ENCODE data around the gene STXBP5L.
"Not testable (repeated sequence)": the region's sequence is repeated elsewhere in the genome, so short reads cannot be mapped to it uniquely, and the experiment has no call there.

Gene STXBP5L

DNA sequence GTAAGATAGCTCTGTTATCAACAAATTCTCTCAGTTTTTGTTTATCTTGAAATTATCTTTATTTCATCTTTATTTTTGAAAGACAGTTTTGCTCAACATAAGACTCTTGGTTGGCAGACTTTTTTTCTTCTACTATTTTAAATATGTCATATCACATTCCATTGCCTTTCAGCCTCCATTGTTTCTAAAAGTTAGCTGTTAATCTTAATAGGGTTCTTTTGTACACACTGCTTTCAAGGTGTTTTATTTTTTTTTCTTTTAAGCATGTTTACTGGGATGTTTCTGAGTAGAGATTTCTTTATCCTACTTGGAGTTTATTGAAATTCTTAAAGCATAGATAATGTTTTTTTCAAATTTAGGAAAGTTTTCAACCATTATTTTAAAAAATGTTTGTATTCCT is 294.6 kb downstream of the STXBP5L start:
- H3K4me1 Mint-ChIP-seq (ENCODE audit: low read depth in 2 of 2): no peaks in the 10 kb centered on the region
- no peak overlapping the region for H3K27ac Mint-ChIP-seq
- H3K27me3 Mint-ChIP-seq: no peaks in the 10 kb centered on the region
- no peaks in the 10 kb centered on the region for H3K36me3 Mint-ChIP-seq (ENCODE audit: insufficient read depth)
- peaks cover 7% of the 10 kb centered on the region in 2 donors for H3K9me3 Mint-ChIP-seq
- ATAC-seq (replicated peaks) (no peak), DNase-seq (no peak)
- no peak overlapping the region for H3K4me3 Mint-ChIP-seq

GRCh38 chr3:121223116-121223515 is 315.1 kb downstream of the STXBP5L start:
- H3K4me1 Mint-ChIP-seq (ENCODE audit: low read depth in 2 of 2): no peaks in the 10 kb centered on the region
- no peaks in the 10 kb centered on the region for H3K36me3 Mint-ChIP-seq (ENCODE audit: insufficient read depth)
- ATAC-seq (replicated peaks): no peak
- H3K4me3 Mint-ChIP-seq: no peak overlapping the region
- no peak overlapping the region for H3K27ac Mint-ChIP-seq
- no peak for DNase-seq
- H3K9me3 Mint-ChIP-seq: peaks cover 0 to 4% of the 10 kb centered on the region in 2 donors
- no peaks in the 10 kb centered on the region for H3K27me3 Mint-ChIP-seq

DNA sequence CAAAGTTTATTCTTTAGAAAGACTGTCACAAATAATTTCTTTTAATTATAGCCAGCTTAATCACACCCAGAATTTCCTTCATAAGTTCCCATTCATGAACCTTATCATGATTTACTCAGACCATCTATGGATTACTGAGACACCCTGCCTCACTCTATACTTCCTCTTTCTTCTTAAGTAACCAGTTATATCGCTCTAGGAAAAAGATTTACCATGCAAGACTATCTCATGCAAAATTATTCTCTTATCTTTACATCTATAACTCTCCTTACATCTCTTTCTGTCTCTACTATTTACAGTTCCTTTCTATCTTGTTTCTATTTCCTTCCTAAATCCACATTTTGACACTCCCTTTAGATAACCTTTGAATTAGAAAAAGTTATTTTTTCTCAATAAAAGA is 321.0 kb downstream of the STXBP5L start:
- Mint-ChIP-seq H3K27ac (no peak overlapping the region), H3K36me3 (ENCODE audit: insufficient read depth) (no peaks in the 10 kb centered on the region), H3K9me3 (no peaks in the 10 kb centered on the region), H3K4me1 (ENCODE audit: low read depth in 2 of 2) (no peaks in the 10 kb centered on the region), H3K4me3 (no peak overlapping the region), H3K27me3 (no peaks in the 10 kb centered on the region)
- DNase-seq (no peak), ATAC-seq (replicated peaks) (no peak)

GRCh38 chr3:121230194-121230593 is 322.2 kb downstream of the STXBP5L start:
- not testable (repeated sequence) for DNase-seq; H3K27me3 Mint-ChIP-seq; H3K4me1 Mint-ChIP-seq (ENCODE audit: low read depth in 2 of 2); H3K27ac Mint-ChIP-seq; ATAC-seq (replicated peaks); H3K9me3 Mint-ChIP-seq; H3K36me3 Mint-ChIP-seq (ENCODE audit: insufficient read depth); H3K4me3 Mint-ChIP-seq

DNA sequence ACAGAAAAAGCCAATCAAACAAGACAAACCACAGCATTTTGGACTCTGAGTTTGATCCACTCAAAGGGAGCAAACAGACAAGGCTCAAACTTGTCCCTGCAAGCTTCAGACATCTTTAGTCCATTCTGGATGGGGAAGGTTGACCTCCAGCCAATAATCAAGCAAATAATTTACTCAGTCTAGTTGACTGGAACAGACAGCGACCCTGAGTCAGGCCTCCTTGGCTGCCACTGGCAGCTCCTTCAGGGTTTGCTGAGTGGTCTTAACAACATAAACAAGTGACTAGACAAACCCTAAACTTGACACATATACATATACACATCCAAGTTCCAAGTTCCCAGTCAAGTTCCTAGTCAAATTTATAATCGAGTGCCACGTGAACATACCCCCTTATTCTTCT is 323.9 kb downstream of the STXBP5L start:
- ATAC-seq (replicated peaks) (no peak), DNase-seq (no peak)
- Mint-ChIP-seq H3K27me3 (no peaks in the 10 kb centered on the region), H3K36me3 (ENCODE audit: insufficient read depth) (no peaks in the 10 kb centered on the region), H3K4me1 (ENCODE audit: low read depth in 2 of 2) (no peaks in the 10 kb centered on the region), H3K4me3 (no peak overlapping the region), H3K9me3 (no peaks in the 10 kb centered on the region), H3K27ac (no peak overlapping the region)

DNA sequence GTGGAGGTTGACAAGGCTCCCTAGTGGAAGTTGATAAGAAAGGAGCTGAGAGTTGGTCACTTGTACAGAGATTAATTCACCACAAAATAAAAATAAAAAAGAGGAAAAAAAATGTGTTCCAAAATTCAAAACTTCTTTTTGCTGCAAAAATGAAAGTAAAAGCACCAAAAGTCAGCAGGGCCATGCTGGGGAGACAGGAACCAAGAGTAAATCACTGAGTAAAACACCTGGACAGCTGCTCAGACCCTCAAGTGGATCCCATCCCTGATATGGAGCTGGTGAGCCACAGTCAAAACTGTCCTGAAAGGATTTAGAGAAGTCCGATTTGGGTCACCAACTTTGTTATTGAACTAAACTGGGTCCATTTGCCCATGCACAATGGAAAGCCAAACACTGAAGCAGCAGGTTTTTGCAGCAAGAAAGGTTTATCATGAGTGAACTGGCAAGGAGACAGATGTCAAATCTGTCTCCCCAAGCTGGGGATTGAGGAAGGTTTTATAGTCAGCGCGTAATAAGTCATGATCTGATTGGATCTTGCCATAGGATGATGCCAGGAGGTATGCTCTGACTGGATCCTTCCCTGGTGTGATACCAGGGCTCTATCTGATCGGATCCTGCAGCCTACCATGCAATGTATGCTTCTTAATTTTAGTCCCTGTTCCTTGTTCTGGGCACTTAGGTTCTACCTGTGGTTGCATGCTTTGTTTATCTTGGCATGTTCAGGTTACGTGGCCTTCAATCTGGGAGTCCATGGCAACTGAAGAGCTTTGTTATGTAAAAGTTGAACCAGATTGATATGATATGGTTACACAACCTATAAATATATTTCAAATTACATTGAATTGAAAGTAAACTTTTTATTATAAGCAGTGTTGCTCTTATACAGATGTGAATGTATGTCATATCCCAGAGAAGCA is 324.6 kb downstream of the STXBP5L start:
- Mint-ChIP-seq H3K36me3 (ENCODE audit: insufficient read depth) (no peaks in the 10 kb centered on the region), H3K27ac (no peak overlapping the region), H3K4me1 (ENCODE audit: low read depth in 2 of 2) (no peaks in the 10 kb centered on the region), H3K4me3 (no peak overlapping the region), H3K9me3 (no peaks in the 10 kb centered on the region), H3K27me3 (no peaks in the 10 kb centered on the region)
- DNase-seq (no peak), ATAC-seq (replicated peaks) (no peak)

- no peak for ATAC-seq (replicated peaks)
- no peaks in the 10 kb centered on the region for H3K9me3 Mint-ChIP-seq
- no peaks in the 10 kb centered on the region for H3K36me3 Mint-ChIP-seq (ENCODE audit: insufficient read depth)
- no peak overlapping the region for H3K27ac Mint-ChIP-seq
- DNase-seq: no peak
- H3K4me1 Mint-ChIP-seq (ENCODE audit: low read depth in 2 of 2): no peaks in the 10 kb centered on the region
- H3K27me3 Mint-ChIP-seq: no peaks in the 10 kb centered on the region
- no peak overlapping the region for H3K4me3 Mint-ChIP-seq
Observed at GRCh38 chr3:121243208-121243607, 335.2 kb downstream of the STXBP5L start.

DNA sequence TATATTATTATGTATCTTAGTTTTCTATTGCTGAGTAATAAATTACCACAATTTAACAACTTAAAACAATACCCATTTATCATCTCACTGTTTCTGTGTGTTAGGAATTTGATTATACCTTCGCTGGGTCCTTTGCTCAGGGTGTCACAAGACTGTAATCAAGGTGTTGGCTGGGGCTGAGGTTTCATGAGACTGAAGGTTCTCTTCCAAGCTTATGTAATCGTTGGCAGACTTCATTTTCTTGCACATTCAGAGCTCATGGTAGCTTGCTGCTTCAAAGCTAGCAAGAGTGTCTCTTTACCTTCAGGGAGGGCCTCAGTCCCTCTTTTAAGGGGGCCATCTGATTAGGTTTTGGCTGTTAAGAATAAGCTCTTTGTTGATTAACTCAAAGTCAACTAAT is 344.7 kb downstream of the STXBP5L start:
- no peaks in the 10 kb centered on the region for H3K36me3 Mint-ChIP-seq (ENCODE audit: insufficient read depth)
- H3K27me3 Mint-ChIP-seq: no peaks in the 10 kb centered on the region
- no peak overlapping the region for H3K27ac Mint-ChIP-seq
- H3K9me3 Mint-ChIP-seq: peaks cover 0 to 2% of the 10 kb centered on the region in 2 donors
- no peaks in the 10 kb centered on the region for H3K4me1 Mint-ChIP-seq (ENCODE audit: low read depth in 2 of 2)
- ATAC-seq (replicated peaks) (no peak), DNase-seq (no peak)
- H3K4me3 Mint-ChIP-seq: no peak overlapping the region

DNA sequence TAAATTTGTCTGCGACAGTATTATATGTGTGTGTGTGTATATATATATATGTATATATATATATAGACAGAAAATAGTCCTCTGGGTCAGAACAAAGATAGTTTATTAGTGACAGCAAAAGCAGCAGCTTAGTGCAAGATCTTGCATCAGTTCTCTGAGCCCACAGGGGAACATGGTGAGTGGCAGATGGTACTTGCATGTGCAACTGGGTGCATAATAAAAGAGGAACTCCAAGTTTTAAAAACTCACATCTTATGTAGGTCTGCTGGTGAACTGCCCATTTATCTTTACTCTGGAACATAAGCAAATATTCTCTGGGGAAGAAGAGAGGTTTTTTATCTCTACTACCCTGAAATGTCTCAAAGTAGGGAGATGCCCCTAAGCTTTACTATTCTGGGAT is 361.4 kb downstream of the STXBP5L start:
- ATAC-seq (replicated peaks) (no peak), DNase-seq (no peak)
- H3K36me3 Mint-ChIP-seq (ENCODE audit: insufficient read depth): no peaks in the 10 kb centered on the region
- H3K4me1 Mint-ChIP-seq (ENCODE audit: low read depth in 2 of 2): no peaks in the 10 kb centered on the region
- no peaks in the 10 kb centered on the region for H3K27me3 Mint-ChIP-seq
- H3K27ac Mint-ChIP-seq: no peak overlapping the region
- no peak overlapping the region for H3K4me3 Mint-ChIP-seq
- H3K9me3 Mint-ChIP-seq: peaks cover 2 to 16% of the 10 kb centered on the region in 2 donors

- no peak overlapping the region for H3K27ac Mint-ChIP-seq
- peaks cover 3 to 16% of the 10 kb centered on the region in 2 donors for H3K9me3 Mint-ChIP-seq
- H3K4me3 Mint-ChIP-seq: no peak overlapping the region
- no peaks in the 10 kb centered on the region for H3K4me1 Mint-ChIP-seq (ENCODE audit: low read depth in 2 of 2)
- H3K27me3 Mint-ChIP-seq: no peaks in the 10 kb centered on the region
- DNase-seq (no peak), ATAC-seq (replicated peaks) (no peak)
- no peaks in the 10 kb centered on the region for H3K36me3 Mint-ChIP-seq (ENCODE audit: insufficient read depth)
Observed at GRCh38 chr3:121274411-121274810, 366.4 kb downstream of the STXBP5L start.

DNA sequence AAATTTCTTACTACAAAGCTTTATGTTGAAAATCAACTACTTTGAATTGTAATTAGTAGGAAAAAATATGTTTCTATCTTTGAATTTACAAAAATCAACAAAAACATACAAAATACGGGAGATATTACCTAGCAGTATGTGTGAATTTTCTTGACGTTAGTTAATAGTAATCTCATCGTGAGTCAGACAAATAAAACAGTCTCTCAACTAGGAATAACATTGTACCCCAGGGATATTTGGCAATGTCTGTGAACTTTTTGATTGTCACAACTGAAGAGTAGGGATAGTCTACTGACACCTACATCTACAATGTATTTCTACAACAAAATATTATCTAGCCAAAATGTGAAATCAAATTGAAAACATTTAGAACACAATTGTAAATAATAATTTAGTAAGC is 387.4 kb downstream of the STXBP5L start:
- H3K4me3 Mint-ChIP-seq: no peak overlapping the region
- no peak for DNase-seq
- H3K27ac Mint-ChIP-seq: no peak overlapping the region
- no peaks in the 10 kb centered on the region for H3K27me3 Mint-ChIP-seq
- H3K36me3 Mint-ChIP-seq (ENCODE audit: insufficient read depth): no peaks in the 10 kb centered on the region
- no peak for ATAC-seq (replicated peaks)
- no peaks in the 10 kb centered on the region for H3K4me1 Mint-ChIP-seq (ENCODE audit: low read depth in 2 of 2)
- no peaks in the 10 kb centered on the region for H3K9me3 Mint-ChIP-seq

- H3K27me3 Mint-ChIP-seq: no peaks in the 10 kb centered on the region
- no peaks in the 10 kb centered on the region for H3K36me3 Mint-ChIP-seq (ENCODE audit: insufficient read depth)
- no peaks in the 10 kb centered on the region for H3K9me3 Mint-ChIP-seq
- H3K4me3 Mint-ChIP-seq: no peak overlapping the region
- no peaks in the 10 kb centered on the region for H3K4me1 Mint-ChIP-seq (ENCODE audit: low read depth in 2 of 2)
- no peak for DNase-seq
- H3K27ac Mint-ChIP-seq: no peak overlapping the region
- ATAC-seq (replicated peaks): no peak
Observed at GRCh38 chr3:121295979-121296378, 388.0 kb downstream of the STXBP5L start.

DNA sequence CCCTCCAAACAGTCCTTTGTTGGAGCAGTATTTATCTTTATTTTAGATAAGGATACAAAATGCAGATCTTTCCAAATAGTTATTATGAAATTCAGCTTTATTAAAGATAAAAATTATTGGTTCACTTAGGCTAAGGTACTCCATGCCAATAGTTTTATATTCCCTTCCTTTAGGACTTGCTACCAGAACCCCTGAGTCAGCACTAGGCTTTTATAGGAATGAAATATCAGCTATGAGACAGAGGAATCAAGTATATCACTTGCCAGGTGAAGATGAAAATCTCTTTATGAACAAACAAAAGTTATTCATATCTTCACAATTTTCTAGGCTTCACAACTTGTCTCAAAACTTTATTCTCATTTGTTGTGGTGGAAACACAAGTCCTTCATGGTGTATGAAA is 416.3 kb downstream of the STXBP5L start:
- DNase-seq (no peak), ATAC-seq (replicated peaks) (no peak)
- no peak overlapping the region for H3K27ac Mint-ChIP-seq
- H3K4me3 Mint-ChIP-seq: no peak overlapping the region
- no peaks in the 10 kb centered on the region for H3K4me1 Mint-ChIP-seq (ENCODE audit: low read depth in 2 of 2)
- H3K36me3 Mint-ChIP-seq (ENCODE audit: insufficient read depth): no peaks in the 10 kb centered on the region
- no peaks in the 10 kb centered on the region for H3K9me3 Mint-ChIP-seq
- H3K27me3 Mint-ChIP-seq: no peaks in the 10 kb centered on the region

DNA sequence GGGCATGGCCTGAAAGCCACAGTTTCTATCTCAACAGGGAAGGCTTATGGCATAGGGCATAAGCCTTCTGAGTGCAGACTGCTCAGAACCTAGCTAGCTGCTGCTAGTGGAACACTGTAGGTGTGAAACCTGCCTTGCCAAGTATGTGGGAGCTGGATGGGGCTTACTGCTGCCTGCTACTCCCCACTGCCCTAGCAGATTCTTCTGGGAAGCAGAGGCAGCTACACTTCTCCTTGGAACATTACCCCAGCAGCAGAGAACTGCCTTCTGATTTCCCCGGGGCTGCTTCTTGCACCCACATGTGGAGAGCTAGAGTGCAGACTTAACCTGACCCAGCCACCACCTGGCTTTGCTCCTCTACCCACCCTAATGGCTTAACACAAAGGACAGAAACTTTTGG is 422.1 kb downstream of the STXBP5L start:
- H3K27ac Mint-ChIP-seq: no peak overlapping the region
- no peak overlapping the region for H3K4me3 Mint-ChIP-seq
- no peaks in the 10 kb centered on the region for H3K4me1 Mint-ChIP-seq (ENCODE audit: low read depth in 2 of 2)
- H3K9me3 Mint-ChIP-seq: peaks cover 0 to 2% of the 10 kb centered on the region in 2 donors
- no peaks in the 10 kb centered on the region for H3K36me3 Mint-ChIP-seq (ENCODE audit: insufficient read depth)
- peaks cover 0 to 13% of the 10 kb centered on the region in 2 donors for H3K27me3 Mint-ChIP-seq
- ATAC-seq (replicated peaks): no peak
- DNase-seq: no peak

Measured in effector memory CD8-positive, alpha-beta T cell (primary cell).